ENCODE data around the gene CAMTA1.

The CAMTA1 gene

GRCh38 chr1:7010534-7011200 lies 225.4 kb downstream of the CAMTA1 start:
- no peak for DNase-seq

GRCh38 chr1:7011826-7012225 lies 226.6 kb downstream of the CAMTA1 start:
- no peak for DNase-seq

- no peak for DNase-seq
Observed at GRCh38 chr1:7012461-7012924, 227.2 kb downstream of the CAMTA1 start.

GRCh38 chr1:7013833-7014639 lies 228.8 kb downstream of the CAMTA1 start:
- DNase-seq: no peak

- DNase-seq: no peak
Observed at GRCh38 chr1:7014640-7014930, 229.3 kb downstream of the CAMTA1 start.

GRCh38 chr1:7015022-7015421 lies 229.8 kb downstream of the CAMTA1 start:
- DNase-seq: no peak

GRCh38 chr1:7018351-7018750 lies 233.1 kb downstream of the CAMTA1 start:
- DNase-seq: no peak

- no peak for DNase-seq
Observed at GRCh38 chr1:7018826-7019225, 233.6 kb downstream of the CAMTA1 start.

GRCh38 chr1:7019510-7019909 lies 234.3 kb downstream of the CAMTA1 start:
- no peak for DNase-seq

GRCh38 chr1:7022058-7022457 lies 236.8 kb downstream of the CAMTA1 start:
- no peak for DNase-seq

GRCh38 chr1:7025013-7025412 lies 239.8 kb downstream of the CAMTA1 start:
- DNase-seq: no peak

- DNase-seq: no peak
Observed at GRCh38 chr1:7026169-7026568, 240.9 kb downstream of the CAMTA1 start.

GRCh38 chr1:7032992-7033391 lies 247.7 kb downstream of the CAMTA1 start:
- no peak for DNase-seq

- DNase-seq: no peak
Observed at GRCh38 chr1:7036386-7036785, 251.1 kb downstream of the CAMTA1 start.

- no peak for DNase-seq
Observed at GRCh38 chr1:7039590-7040220, 254.5 kb downstream of the CAMTA1 start.

- DNase-seq: no peak
Observed at GRCh38 chr1:7040969-7041695, 255.9 kb downstream of the CAMTA1 start.

- peak; percentile 32 for DNase-seq
Observed at GRCh38 chr1:7042322-7043190, 257.3 kb downstream of the CAMTA1 start.

GRCh38 chr1:7043191-7043549 lies 257.9 kb downstream of the CAMTA1 start:
- DNase-seq: no peak

GRCh38 chr1:7043719-7044535 lies 258.7 kb downstream of the CAMTA1 start:
- no peak for DNase-seq

GRCh38 chr1:7045897-7046296 lies 260.6 kb downstream of the CAMTA1 start:
- no peak for DNase-seq

- DNase-seq: peak; percentile 73
Observed at GRCh38 chr1:7046314-7046713, 261.1 kb downstream of the CAMTA1 start.

GRCh38 chr1:7046891-7047290 lies 261.6 kb downstream of the CAMTA1 start:
- DNase-seq: peak; percentile 15

All from EL (cell line).